K562 (cell line): Measurements from ENCODE around the gene PTAR1. TPM values are rescaled to one million over a fixed set of nuclear protein-coding genes. Genes with fewer than 3 reads are reported as not detected.
A peak's percentile ranks its signal among the peaks of the same experiment; 100 is the strongest.

Experiments used
- CBFA2T2 ChIP-seq: fragments of 450-650 bp; conservative IDR thresholded peaks from 2 replicates; pipeline ENCODE4 v1.6.1; 2017; ENCODE audit warnings: mild to moderate bottlenecking
- CCNT2 ChIP-seq: IDR thresholded peaks from 2 replicates; pipeline ENCODE4 v1.6.1; 2011; ENCODE audit warnings: borderline replicate concordance, low read depth, mild to moderate bottlenecking, moderate library complexity, mixed read lengths, low read length; ENCODE audit not compliant: insufficient read length; ENCODE audit errors: extremely low read depth
- NR2F6 ChIP-seq: fragments of 450-650 bp; formaldehyde crosslinking; IDR thresholded peaks from 2 replicates; pipeline ENCODE4 v1.4.0; 2020; ENCODE audit warnings: mild to moderate bottlenecking
- NR3C1 ChIP-seq: sonication (generic); formaldehyde crosslinking; IDR thresholded peaks from 2 replicates; pipeline ENCODE4 v1.8.1; 2022; ENCODE audit warnings: missing genetic modification reagents
- RERE ChIP-seq: sonication (generic); formaldehyde crosslinking; IDR thresholded peaks from 2 replicates; pipeline ENCODE4 v1.8.0; 2023; ENCODE audit warnings: missing genetic modification reagents, mild to moderate bottlenecking, borderline replicate concordance
- TBL1XR1 ChIP-seq, 2 experiments: IDR thresholded peaks; 2 replicates each; pipeline ENCODE4 v1.6.1; 2012; ENCODE audit warnings: improper control_type of control experiment in 2 of 2, low read length in 2 of 2, mild to moderate bottlenecking in 1 of 2
- ZBTB34 ChIP-seq: fragments of 250-450 bp; sonication (Bioruptor Pico); IDR thresholded peaks from 2 replicates; pipeline ENCODE4 v1.8.0; 2021; ENCODE audit warnings: mild to moderate bottlenecking, moderate library complexity
- ZNF174 ChIP-seq: fragments of 250-450 bp; sonication (Bioruptor Pico); IDR thresholded peaks from 2 replicates; pipeline ENCODE4 v1.4.0; 2020; ENCODE audit warnings: mild to moderate bottlenecking
- ZNF277 ChIP-seq: fragments of 250-450 bp; sonication (Bioruptor Pico); IDR thresholded peaks from 2 replicates; pipeline ENCODE4 v1.8.0; 2022; ENCODE audit warnings: inconsistent platforms, mild to moderate bottlenecking, moderate library complexity, borderline replicate concordance
- ZNF609 ChIP-seq: sonication (generic); formaldehyde crosslinking; IDR thresholded peaks from 2 replicates; pipeline ENCODE4 v1.8.1; 2023; ENCODE audit warnings: missing genetic modification reagents, mild to moderate bottlenecking, borderline replicate concordance
- polyA plus RNA-seq, 8 experiments: library from polyadenylated mRNA; depleted of rRNA in 4 of 8; stranded (reverse) in 5 of 8; unstranded in 3 of 8; fragments of >200 nt; fragmentation: Nextera tagmentation in 2 of 8; fragmentation: Illumina TruSeq in 1 of 8; extraction: Ambion mirVana in 2 of 8; extraction: Trizol in 1 of 8; gene quantifications; 2 replicates each; pipeline versions ENCODE4 v1.2.1 to v1.2.3, GENCODE V29; 2011 to 2014; ENCODE audit warnings: inconsistent platforms in 1 of 8, missing spikeins in 1 of 8
- total RNA-seq, 7 experiments: library from RNA; depleted of rRNA in 6 of 7; stranded (reverse); fragments of >200 nt in 6 of 7; fragmentation: Illumina TruSeq in 2 of 7; extraction: Trizol in 2 of 7; gene quantifications; 2 replicates each; pipeline versions ENCODE4 v1.2.1 to v1.2.3, GENCODE V29; 2011 to 2021; ENCODE audit warnings: low replicate concordance in 1 of 7

The PTAR1 gene
- total and polyA plus RNA-seq, 9 of the 15 experiments (the other 6 are each of a cell fraction or from before 2014, with no cell fraction given): 10.1 to 48.0 (median 28.0) TPM

GRCh38 chr9:69759421-69760277 is at the start of gene PTAR1 (continued):
- TF ChIP-seq RERE (CRISPR knock-in tag): no peak
- TF ChIP-seq NR3C1 (CRISPR knock-in tag): no peak
- peak; percentile 70 for TF ChIP-seq CCNT2
- no peak for TF ChIP-seq ZNF277
- no peak for TF ChIP-seq ZBTB34 (CRISPR knock-in tag)
- no peak for TF ChIP-seq ZNF174 (CRISPR knock-in tag)
- no peak for TF ChIP-seq NR2F6 (CRISPR knock-in tag)
- no peak for TF ChIP-seq ZNF609 (CRISPR knock-in tag)
- no peak for TF ChIP-seq CBFA2T2
- TF ChIP-seq TBL1XR1 (IDR thresholded peaks at IDR 0.05; ENCODE audit: low read length in 2 of 2): no peak
